Vagina (tissue), 2 donors: Measurements from ENCODE around the gene ZFAND2A. TPM values are rescaled to one million over a fixed set of nuclear protein-coding genes. Genes with fewer than 3 reads are reported as not detected.
A peak's percentile ranks its signal among the peaks of the same experiment; 100 is the strongest.

Experiments used
- DNase-seq, 2 donors: peaks; one replicate each; pipeline ENCODE4 v3.0.0-alpha.2; 2017; ENCODE audit errors: extremely low spot score in 2 of 2
- H3K27ac ChIP-seq: fragments of 200-600 bp; sonication (generic); one replicate; pipeline ENCODE4 v1.5.1; 2019
- H3K27me3 ChIP-seq: fragments of 200-600 bp; sonication (generic); one replicate; pipeline ENCODE4 v1.5.1; 2019
- H3K36me3 ChIP-seq, 2 donors: fragments of 200-600 bp; sonication (generic); one replicate each; pipeline ENCODE4 v1.5.1; 2017 to 2019
- H3K4me1 ChIP-seq: fragments of 200-600 bp; sonication (generic); one replicate; pipeline ENCODE4 v1.5.1; 2019
- H3K4me3 ChIP-seq, 2 donors: fragments of 200-600 bp; sonication (generic); 1 replicate in 1 of 2; 2 replicates in 1 of 2; pipeline ENCODE4 v1.5.1; 2016 to 2019
- H3K9me3 ChIP-seq: fragments of 200-600 bp; sonication (generic); one replicate; pipeline ENCODE4 v1.5.1; 2019
- POLR2A ChIP-seq, 2 donors: fragments of 450-650 bp; IDR thresholded peaks; one replicate each; pipeline ENCODE4 v1.6.1; 2017; ENCODE audit warnings: antibody characterized with exemption in 2 of 2, mild to moderate bottlenecking in 2 of 2, moderate library complexity in 2 of 2
- POLR2AphosphoS5 ChIP-seq, 2 donors: sonication (generic); formaldehyde crosslinking; IDR thresholded peaks; one replicate each; pipeline ENCODE4 v1.9.0; 2017; ENCODE audit warnings: antibody characterized with exemption in 2 of 2, mild to moderate bottlenecking in 2 of 2, low read depth in 1 of 2; ENCODE audit not compliant: insufficient read depth in 1 of 2
- intact Hi-C: fragments of 100-400 bp; cut with DNase I; formaldehyde crosslinking; loops from one replicate; pipeline ENCODE4 v1.15.1; 2023
- total RNA-seq: library from RNA; depleted of rRNA; stranded (reverse); fragments of >200 nt; gene quantifications from one replicate; pipeline ENCODE4 v1.2.3, GENCODE V29; 2016
- TF ChIP-seq, protein P1 (sequence below), 3 experiments: fragments of 450-650 bp in 2 of 3; fragments of 200-600 bp in 1 of 3; sonication (generic) in 1 of 3; IDR thresholded peaks; one replicate each; pipeline ENCODE4 v1.5.1; 2017 to 2019; ENCODE audit warnings: antibody characterized with exemption in 3 of 3, mild to moderate bottlenecking in 2 of 3, moderate library complexity in 2 of 3

Gene ZFAND2A
- total RNA-seq, 1 donor from 2014 or later = 30.9 TPM

DNA sequence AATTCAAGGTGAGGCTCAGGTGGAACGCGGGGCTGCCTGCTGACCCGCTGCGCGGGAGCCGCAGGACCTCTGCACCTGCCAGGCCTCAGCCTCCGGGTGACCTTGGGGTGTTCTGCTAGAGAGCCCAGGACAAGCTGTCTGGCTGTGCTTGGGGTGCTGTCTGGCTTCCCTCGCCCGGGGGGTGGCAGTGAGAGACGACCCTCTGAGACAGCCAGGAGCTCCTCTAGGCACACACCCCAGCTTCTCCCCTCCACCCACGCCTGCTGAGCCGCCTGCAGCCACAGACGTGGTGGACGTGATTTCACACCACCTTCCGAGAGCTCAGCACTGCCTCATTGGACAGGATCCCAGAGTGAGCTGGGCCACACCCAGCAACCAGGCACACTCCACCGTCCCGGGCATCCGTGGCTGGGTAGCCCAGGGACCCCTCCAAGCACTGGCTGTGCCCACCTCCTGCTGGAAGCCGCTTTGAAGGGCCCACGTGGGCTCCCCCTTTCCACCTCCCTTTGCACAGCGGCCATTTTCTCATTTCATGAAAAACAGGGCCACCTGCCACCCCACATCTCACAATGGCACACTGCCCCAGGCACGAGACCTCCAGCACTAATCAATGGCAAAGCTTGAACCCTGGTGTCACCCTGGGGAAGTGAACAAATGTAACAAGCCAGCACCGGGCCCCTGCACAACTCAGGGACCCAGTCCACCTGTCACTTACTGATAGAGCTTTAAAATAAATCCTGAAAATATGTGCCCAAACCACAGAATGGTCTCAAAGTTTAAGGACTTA, 35.0 kb downstream of the ZFAND2A start:
- no peak overlapping the region for H3K4me3 ChIP-seq
- peaks cover 0 to 5% of the 10 kb centered on the region in 2 donors for H3K36me3 ChIP-seq
- H3K9me3 ChIP-seq = no peaks in the 10 kb centered on the region
- H3K27me3 ChIP-seq = no peaks in the 10 kb centered on the region
- intact Hi-C loops = loop anchor here (2.0 to 5.0 kb wide), 2 partner anchors 20 to 38 kb away; partner anchors contain the start of gene GPER1
- H3K4me1 ChIP-seq = peaks cover 25% of the 10 kb centered on the region
- no peak for DNase-seq
- TF ChIP-seq POLR2AphosphoS5 (IDR thresholded peaks at IDR 0.05; ENCODE audit: insufficient read depth in 1 of 2, low read depth in 1 of 2) (no peak), POLR2A (IDR thresholded peaks at IDR 0.05) (no peak)
- TF ChIP-seq, protein P1, sequence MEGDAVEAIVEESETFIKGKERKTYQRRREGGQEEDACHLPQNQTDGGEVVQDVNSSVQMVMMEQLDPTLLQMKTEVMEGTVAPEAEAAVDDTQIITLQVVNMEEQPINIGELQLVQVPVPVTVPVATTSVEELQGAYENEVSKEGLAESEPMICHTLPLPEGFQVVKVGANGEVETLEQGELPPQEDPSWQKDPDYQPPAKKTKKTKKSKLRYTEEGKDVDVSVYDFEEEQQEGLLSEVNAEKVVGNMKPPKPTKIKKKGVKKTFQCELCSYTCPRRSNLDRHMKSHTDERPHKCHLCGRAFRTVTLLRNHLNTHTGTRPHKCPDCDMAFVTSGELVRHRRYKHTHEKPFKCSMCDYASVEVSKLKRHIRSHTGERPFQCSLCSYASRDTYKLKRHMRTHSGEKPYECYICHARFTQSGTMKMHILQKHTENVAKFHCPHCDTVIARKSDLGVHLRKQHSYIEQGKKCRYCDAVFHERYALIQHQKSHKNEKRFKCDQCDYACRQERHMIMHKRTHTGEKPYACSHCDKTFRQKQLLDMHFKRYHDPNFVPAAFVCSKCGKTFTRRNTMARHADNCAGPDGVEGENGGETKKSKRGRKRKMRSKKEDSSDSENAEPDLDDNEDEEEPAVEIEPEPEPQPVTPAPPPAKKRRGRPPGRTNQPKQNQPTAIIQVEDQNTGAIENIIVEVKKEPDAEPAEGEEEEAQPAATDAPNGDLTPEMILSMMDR (IDR thresholded peaks at IDR 0.05) = no peak
- H3K27ac ChIP-seq = no peak overlapping the region

DNA sequence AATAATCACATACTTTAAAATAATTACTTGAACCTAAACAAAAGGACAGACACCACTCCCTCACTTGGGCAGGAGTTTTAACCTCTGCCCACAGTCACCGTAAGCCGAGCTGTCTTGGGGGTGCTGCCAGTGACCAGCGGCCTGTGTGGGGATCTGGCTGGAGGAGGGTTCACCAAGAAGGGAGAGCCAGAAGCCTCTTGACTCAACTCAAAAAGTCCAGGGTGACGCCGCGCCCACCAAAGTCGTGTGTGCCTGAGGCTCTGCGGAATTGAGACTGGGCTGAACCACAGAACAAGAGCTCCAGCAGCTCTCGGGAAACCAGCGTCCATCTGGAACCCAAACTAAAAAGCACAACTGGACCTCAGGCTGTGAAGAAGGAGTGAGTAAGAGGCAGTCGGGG, 35.8 kb downstream of the ZFAND2A start:
- no peak for TF ChIP-seq POLR2AphosphoS5 (IDR thresholded peaks at IDR 0.05; ENCODE audit: insufficient read depth in 1 of 2, low read depth in 1 of 2)
- TF ChIP-seq, protein P1 (IDR thresholded peaks at IDR 0.05) = no peak
- TF ChIP-seq POLR2A (IDR thresholded peaks at IDR 0.05) = no peak
- intact Hi-C loops = loop anchor here (2.0 to 5.0 kb wide), 2 partner anchors 19 to 37 kb away; partner anchors contain the start of gene GPER1
- DNase-seq = no peak
- Histone ChIP-seq H3K4me3 (peak overlapping the region; percentile 8 to 23), H3K9me3 (no peaks in the 10 kb centered on the region), H3K27ac (peak overlapping the region; percentile 67), H3K4me1 (peaks cover 25% of the 10 kb centered on the region), H3K36me3 (peaks cover 0 to 5% of the 10 kb centered on the region in 2 donors), H3K27me3 (no peaks in the 10 kb centered on the region)

DNA sequence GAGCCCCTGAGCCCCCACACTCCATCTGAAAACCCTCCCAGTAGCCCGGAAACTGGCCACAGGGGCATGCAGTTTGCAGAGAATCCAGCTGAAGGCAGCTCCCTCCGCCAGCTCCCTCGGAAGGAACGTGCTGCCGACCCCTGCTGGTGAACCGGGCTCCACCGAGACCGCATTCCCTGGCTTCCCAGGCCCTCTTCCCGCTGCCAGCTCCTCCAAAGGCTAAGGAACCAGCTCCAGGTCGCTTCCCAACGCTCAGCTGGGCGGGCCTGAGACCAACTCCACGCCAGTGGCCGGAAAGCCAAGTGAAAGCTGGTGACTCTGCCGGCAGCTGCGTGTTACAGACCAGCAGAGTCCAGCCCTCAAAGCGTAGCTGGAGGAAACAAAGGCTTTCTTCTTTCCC, 36.3 kb downstream of the ZFAND2A start:
- intact Hi-C loops = loop anchor here (2.0 to 5.0 kb wide), 2 partner anchors 19 to 36 kb away; partner anchors contain the start of gene GPER1
- H3K27ac ChIP-seq = peak overlapping the region; percentile 67

DNA sequence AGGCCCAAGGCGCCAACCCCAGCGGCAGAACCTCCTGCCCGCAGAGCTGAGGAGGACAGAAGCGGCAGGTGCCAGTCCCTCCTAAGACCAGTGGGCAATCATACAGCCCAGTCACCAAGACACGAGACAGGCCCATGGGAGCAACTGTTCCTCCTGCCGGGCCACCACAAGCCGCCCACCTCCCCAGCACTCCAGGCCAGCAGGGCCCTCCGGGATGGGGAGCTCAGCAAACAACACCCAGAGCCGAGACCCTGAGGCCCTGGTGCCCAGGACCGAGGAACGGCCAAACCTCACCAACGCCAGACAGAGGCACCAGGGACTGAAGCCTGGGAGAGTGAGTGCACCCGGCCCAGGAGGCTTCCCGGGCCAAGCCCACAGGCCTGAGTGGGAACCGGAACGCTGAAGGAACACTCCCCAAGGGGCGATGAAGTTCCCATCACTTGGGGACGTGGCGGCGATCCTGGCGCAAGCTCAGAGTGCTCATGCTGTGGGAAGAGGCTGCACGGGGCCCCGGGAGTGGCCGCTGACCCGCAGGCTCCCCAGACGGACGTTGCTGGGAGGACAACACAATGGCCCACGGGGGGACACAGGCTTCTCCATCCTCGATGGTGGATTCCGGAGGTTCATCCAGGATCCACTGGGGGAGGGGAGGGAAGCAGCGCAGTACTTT, 37.0 kb downstream of the ZFAND2A start:
- Histone ChIP-seq H3K4me1 (peaks cover 25% of the 10 kb centered on the region), H3K27me3 (no peaks in the 10 kb centered on the region), H3K4me3 (no peak overlapping the region), H3K27ac (peak overlapping the region; percentile 67), H3K36me3 (peaks cover 0 to 5% of the 10 kb centered on the region in 2 donors), H3K9me3 (no peaks in the 10 kb centered on the region)
- TF ChIP-seq, protein P1 (IDR thresholded peaks at IDR 0.05) = no peak
- TF ChIP-seq POLR2A (IDR thresholded peaks at IDR 0.05) = no peak
- no peak for TF ChIP-seq POLR2AphosphoS5 (IDR thresholded peaks at IDR 0.05; ENCODE audit: insufficient read depth in 1 of 2, low read depth in 1 of 2)
- no peak for DNase-seq
- intact Hi-C loops = loop anchor here (5.0 kb wide), 1 partner anchor 36 kb away; the partner anchor contains the start of gene GPER1

More for the DNA sequence above, 36.3 kb downstream of the ZFAND2A start:
- Histone ChIP-seq H3K4me3 (peak overlapping the region; percentile 8 to 23), H3K27me3 (no peaks in the 10 kb centered on the region), H3K4me1 (peaks cover 25% of the 10 kb centered on the region), H3K9me3 (no peaks in the 10 kb centered on the region), H3K36me3 (peaks cover 0 to 5% of the 10 kb centered on the region in 2 donors)
- TF ChIP-seq POLR2A (IDR thresholded peaks at IDR 0.05) = no peak
- TF ChIP-seq POLR2AphosphoS5 (IDR thresholded peaks at IDR 0.05; ENCODE audit: insufficient read depth in 1 of 2, low read depth in 1 of 2) = peak in 1 of 2 donors; percentile 60
- TF ChIP-seq, protein P1 (IDR thresholded peaks at IDR 0.05) = peak in 2 of 3 experiments; percentile 16 to 42
- no peak for DNase-seq
